ENCODE results near the gene PA2G4. TPM values are rescaled to one million over a fixed set of nuclear protein-coding genes. Genes with fewer than 3 reads are reported as not detected.

The PA2G4 gene
- 89.3 and 132 TPM in 2 replicates for total RNA-seq

GRCh38 chr12:56104109-56104814, at the start of gene PA2G4:
TSS of gene PA2G4 (plus strand) at chr12:56104559. CDS start at chr12:56104738, 179 bp downstream.

DNA sequence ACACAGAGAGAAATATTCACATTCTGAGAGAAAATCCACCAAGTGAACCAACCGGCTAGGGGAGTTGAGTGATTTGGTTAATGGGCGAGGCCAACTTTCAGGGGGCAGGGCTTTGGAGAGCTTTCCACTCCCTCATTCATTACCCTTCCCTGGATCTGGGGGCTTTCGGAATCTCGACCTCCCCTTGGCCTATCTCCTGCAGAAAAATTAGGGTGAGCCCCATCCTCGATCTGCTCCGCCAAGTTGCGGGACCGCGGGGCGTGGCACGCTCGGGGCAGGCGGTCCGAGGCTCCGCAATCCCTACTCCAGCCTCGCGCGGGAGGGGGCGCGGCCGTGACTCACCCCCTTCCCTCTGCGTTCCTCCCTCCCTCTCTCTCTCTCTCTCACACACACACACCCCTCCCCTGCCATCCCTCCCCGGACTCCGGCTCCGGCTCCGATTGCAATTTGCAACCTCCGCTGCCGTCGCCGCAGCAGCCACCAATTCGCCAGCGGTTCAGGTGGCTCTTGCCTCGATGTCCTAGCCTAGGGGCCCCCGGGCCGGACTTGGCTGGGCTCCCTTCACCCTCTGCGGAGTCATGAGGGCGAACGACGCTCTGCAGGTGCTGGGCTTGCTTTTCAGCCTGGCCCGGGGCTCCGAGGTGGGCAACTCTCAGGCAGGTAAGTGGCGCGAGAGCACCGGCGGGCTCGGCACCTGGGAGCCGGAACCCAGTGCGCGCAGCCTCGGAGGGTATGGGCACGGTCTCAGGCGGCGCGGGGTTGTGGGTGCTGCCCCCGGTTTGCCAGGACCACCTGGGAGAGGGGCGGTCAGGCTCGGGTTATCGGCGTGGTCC, 24.4 kb upstream of the PA2G4 start, which contains the start of gene ERBB3:
Gene ERBB3, plus strand, starts transcription at position 443 of the 833 bp plus-strand sequence. Its CDS starts 136 bp downstream, at position 579.

GRCh38 chr12:56116267-56117081, 12.1 kb downstream of the PA2G4 start, which contains the start of gene RPL41:
TSS of gene RPL41 (plus strand) at chr12:56116633.

GRCh38 chr12:56117778-56118687, 13.7 kb downstream of the PA2G4 start, which contains the start of gene ZC3H10:
TSS of gene ZC3H10 (plus strand) at chr12:56118266. CDS start at chr12:56120563, 2,297 bp downstream.

GRCh38 chr12:56127888-56128669, 23.7 kb downstream of the PA2G4 start, which contains the start of gene ESYT1:
TSS of gene ESYT1 (plus strand) at chr12:56128267. CDS start at chr12:56128320, 53 bp downstream.

DNA sequence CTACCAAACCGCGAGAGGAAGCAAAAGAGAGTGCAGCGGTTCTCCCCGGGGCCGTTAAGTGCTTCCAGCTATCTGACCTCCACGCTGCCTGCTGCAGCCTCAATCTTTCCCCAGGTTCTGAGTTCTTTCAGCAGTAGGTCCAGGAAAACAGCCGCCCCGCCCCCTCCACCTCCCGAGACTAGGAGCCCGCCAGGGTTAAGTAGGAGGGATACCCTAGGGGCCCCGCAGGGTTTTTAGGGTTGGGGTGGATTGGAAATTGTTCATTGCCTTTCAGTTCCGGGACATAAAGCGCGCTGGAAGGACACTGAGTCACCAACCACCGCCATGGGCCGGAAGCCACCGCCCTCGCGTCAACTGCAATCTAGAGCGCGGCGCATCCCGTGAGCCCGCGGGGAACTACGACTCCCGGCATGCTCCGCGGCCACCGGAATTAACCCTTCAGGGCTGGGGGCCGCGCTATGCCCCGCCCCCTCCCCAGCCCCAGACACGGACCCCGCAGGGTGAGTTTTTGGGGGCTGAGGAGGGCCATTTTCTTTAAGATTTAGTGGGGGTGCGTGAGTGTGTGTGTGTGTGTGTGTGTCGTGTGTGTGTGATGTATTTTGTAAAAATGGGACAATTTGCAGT, 47.9 kb downstream of the PA2G4 start, which contains the start of gene MYL6B:
Gene MYL6B, plus strand, starts transcription at position 456 of the 624 bp plus-strand sequence. CDS start 1,332 bp downstream, outside the sequence.

DNA sequence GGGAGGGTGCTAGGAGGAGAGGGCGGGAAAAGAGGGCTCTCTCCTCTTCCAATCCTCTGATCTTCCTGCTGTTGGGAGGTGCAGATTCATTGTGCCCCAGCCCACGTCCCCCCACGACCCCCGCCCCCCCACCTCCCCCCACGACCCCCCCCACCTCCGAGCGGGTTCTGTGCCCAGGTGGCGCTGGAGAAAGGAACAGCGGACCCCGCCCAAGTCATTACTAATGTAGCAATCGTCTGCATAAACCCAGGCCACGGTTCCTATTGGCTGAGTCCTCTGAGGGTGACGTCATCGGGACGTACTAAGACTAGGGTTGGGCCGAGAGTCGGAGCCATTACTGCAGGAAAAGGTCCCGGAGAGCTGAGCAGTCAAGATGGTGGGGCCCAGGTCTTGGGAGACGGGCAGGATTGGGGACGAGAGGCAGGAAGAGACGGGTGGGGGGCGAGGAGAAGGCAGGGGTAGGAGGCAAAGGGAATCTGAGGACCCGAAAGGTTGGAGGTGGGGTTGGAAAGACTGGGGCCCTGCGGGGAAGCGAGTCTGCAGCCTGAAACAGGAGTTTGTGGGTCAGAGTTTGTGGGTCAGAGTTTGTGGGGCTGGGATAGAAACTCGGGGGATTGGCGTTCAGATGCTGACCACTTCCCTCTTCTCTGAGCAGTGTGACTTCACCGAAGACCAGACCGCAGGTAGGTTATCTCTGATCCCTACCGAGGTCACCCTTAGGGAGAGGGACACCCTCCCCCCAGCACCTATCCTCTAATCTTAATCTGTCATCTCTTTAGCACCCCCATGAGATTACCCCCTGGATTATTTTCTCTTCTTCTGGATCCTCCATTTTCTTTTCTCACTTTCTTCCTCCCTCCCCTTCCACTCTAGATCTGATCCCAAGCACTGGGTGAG, 53.9 kb downstream of the PA2G4 start, which contains the start of gene MYL6:
Gene MYL6, plus strand, starts transcription at position 331 of the 897 bp plus-strand sequence. Its CDS starts 43 bp downstream, at position 374.

Other genes starting within 250 kb of the PA2G4 start
- 26.8 and 30.8 TPM in 2 replicates for gene PYM1, start 176.7 kb upstream of the PA2G4 start, total RNA-seq
- 16.5 and 23.8 TPM in 2 replicates for gene DGKA, start 173.4 kb upstream of the PA2G4 start, total RNA-seq
- gene PMEL, start 138.5 kb upstream of the PA2G4 start, total RNA-seq: 0.60 and 0.76 TPM in 2 replicates
- gene CDK2, start 137.7 kb upstream of the PA2G4 start, total RNA-seq: 13.7 and 17.3 TPM in 2 replicates
- gene RAB5B, start 130.5 kb upstream of the PA2G4 start, total RNA-seq: 42.5 and 47.5 TPM in 2 replicates
- gene SUOX, start 107.3 kb upstream of the PA2G4 start, total RNA-seq: 9.2 and 9.4 TPM in 2 replicates
- 0.22 and 0.43 TPM in 2 replicates for gene IKZF4, start 83.5 kb upstream of the PA2G4 start, total RNA-seq
- gene RPS26, start 62.6 kb upstream of the PA2G4 start, total RNA-seq: 108 and 138 TPM in 2 replicates
- gene ERBB3, start 24.4 kb upstream of the PA2G4 start, total RNA-seq: 0.17 and 0.33 TPM in 2 replicates
- 2,570 and 2,853 TPM in 2 replicates for gene RPL41, start 12.1 kb downstream of the PA2G4 start, total RNA-seq
- gene ZC3H10, start 13.7 kb downstream of the PA2G4 start, total RNA-seq: 5.1 and 6.6 TPM in 2 replicates
- gene ESYT1, start 23.7 kb downstream of the PA2G4 start, total RNA-seq: 275 and 388 TPM in 2 replicates
- gene MYL6B, start 48.0 kb downstream of the PA2G4 start, total RNA-seq: 70.9 and 81.7 TPM in 2 replicates
- gene MYL6, start 53.8 kb downstream of the PA2G4 start, total RNA-seq: 2,087 and 3,488 TPM in 2 replicates
- 42.8 and 46.9 TPM in 2 replicates for gene SMARCC2, start 84.9 kb downstream of the PA2G4 start, total RNA-seq
- 69.8 and 77.7 TPM in 2 replicates for gene RNF41, start 117.4 kb downstream of the PA2G4 start, total RNA-seq
- gene NABP2, start 119.8 kb downstream of the PA2G4 start, total RNA-seq: 16.1 and 19.8 TPM in 2 replicates
- 0.09 TPM in 1 of 2 replicates, not detected in the other for gene SLC39A5, start 125.5 kb downstream of the PA2G4 start, total RNA-seq
- 10.1 and 12.2 TPM in 2 replicates for gene ANKRD52, start 153.8 kb downstream of the PA2G4 start, total RNA-seq
- 8.6 and 9.0 TPM in 2 replicates for gene COQ10A, start 162.4 kb downstream of the PA2G4 start, total RNA-seq
- gene CS, start 195.8 kb downstream of the PA2G4 start, total RNA-seq: 94.5 and 111 TPM in 2 replicates
- gene CNPY2, start 211.4 kb downstream of the PA2G4 start, total RNA-seq: 61.3 and 67.6 TPM in 2 replicates
- 9.6 and 15.1 TPM in 2 replicates for gene PAN2, start 229.4 kb downstream of the PA2G4 start, total RNA-seq
- gene IL23A, start 234.3 kb downstream of the PA2G4 start, total RNA-seq: 0.11 TPM in 1 of 2 replicates, not detected in the other

All from dermis lymphatic vessel endothelial cell (primary cell).